ENCODE measurements around the gene ACTRT2.

The ACTRT2 gene

DNA sequence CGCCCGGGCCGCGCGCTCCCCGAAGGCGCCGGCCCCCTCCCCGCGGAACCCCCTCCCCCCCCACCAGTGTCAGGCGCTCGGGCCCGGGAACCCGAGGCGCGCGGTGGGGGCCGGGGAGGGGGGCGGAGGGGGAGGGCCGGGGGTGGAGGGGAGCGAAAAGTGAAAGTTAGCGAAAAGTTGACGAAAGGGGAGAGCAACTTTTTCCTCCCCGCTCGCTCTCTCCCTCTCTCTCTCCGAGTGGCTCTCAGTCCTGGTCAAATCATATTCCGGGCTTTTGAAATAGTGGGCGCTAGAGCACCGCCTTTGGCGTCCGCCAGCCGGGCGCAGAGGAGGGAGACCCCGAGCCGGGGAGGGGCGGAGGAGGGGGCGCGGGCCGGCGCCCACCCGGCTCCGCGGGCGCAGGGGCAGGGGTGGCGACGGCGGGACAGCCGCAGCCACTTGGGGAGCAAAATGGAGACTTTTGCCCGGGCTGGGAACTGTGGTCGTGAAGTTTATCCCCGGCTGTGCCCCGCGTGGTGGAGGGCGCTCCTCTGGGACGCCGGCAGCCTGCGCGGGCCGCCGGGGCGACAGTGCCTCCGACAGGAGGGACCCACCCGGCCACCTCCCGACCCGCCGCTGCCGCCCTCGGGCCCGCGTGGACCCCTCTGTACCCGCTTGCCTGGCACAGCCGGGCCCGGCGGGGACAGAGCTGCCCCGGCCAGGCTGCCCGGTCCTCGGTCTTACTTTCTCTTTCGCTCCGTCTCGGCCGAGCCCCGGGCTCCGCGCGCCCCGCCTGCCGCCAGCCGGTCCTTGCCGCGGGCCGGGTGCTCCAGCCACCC lies 48.4 kb downstream of the ACTRT2 start:
- no peak for DNase-seq

DNA sequence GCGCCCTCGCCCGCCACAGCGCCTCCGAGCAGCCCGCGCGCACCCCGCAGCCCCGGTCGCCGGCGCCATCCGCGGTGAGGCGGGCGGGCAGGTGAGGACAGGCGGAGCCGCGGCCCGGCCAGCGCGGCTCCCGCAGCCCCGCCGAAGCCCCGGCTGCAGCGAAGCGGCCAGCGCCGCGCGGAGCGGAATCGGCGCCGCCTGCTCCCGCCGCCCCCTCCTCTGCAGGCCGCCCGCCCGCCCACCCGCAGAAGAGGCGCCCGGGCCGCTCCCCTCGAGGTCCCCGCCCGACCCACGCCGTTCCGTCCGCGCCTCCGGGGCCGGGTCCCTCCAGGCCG lies 49.0 kb downstream of the ACTRT2 start:
- no peak for DNase-seq

DNA sequence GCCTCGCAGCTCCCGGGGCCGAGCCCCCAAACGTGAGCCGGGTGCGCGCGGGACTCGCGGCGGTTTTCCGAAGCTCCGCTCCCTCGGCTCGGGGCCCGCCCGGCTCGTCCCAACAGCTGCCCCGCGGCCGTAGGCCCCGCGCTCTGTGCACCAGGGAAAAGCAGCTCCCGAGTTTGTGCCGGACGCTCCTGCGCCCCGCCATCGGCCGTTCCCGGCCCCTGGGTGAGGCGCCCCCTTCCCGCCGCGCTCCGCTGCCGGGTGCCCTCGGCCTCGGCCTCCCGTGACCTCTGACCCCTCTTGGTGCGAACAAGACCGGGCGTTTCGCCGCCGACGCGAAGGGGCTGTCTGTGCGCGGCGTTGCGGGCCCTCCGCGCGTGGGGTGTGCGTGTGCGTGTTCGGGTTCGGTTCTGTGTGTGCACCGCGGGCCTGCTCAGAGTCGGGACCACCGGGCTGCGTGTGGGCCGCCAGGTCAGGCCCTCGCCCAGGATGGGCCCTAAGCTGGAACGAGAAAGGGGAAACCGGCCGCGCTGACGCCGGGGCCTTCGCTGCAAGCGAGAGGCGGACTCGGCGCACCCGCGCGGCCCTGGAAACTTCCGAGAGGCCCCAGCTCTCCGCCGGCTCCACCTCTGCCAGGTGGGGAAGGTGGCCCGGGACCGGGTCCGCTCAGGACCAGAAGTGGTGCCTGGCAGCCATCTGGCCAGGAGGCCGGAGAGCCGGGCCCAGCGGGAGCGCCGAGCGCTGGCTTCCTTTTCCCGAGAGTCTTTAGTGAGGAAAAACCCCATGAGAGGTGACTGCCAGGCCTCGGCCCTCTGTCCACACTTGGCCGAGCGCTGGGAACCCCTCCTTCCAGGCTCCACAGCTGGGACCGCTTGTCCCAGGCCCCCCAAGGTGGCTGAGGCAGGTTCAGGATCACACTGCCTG lies 49.6 kb downstream of the ACTRT2 start:
- DNase-seq, result no peak

DNA sequence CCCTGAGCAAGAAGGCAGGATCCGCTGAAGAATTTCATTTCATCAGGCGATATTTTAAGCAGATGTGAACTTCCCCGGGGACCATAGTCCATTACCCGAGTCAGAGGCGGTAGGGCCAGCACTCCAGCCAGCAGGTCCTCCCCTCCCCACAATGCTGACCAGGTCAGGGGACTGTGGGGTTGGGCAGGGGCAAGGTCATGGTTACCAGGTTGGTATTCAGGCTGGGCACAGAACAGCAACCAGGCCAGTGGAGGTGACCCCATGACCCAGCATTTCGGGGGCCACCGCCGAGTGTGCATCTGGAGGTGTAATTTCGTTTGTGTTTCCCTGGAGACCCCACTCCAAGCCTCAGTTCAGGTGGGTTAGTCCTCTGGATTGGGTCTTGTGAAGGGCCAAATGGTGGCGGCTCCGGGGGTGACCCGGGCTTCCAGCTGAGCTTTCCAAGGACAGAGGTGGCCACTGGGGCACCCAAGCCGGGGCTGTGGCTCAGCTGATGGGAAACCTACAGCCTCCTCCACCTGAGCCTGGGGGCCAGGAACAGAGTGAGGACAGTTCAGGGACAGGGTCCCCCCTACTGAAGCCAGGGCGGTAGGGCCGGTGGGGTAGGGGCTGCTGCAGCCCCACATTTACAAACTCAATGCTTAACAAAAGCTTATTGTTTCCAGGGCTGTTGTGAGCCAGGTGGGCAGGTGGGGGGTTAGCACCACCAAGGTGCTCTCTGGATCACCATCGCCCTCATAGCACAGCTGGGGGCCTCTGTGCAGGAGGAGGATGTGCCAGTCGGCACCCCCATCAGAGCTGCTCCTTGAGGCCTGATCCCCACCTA lies 50.5 kb downstream of the ACTRT2 start:
- DNase-seq, result no peak
